HAP-1 (cell line): ENCODE results near the gene PRODH.
A peak's percentile ranks its signal among the peaks of the same experiment; 100 is the strongest.
"Not testable (repeated sequence)": the region's sequence is repeated elsewhere in the genome, so short reads cannot be mapped to it uniquely, and the experiment has no call there.

Experiments used
- DNase-seq, 2 experiments: peaks; one replicate each; pipeline ENCODE4 v3.0.0-alpha.2; 2016 to 2020; ENCODE audit warnings: low spot score in 2 of 2
- H3K27me3 ChIP-seq: fragments of 250-450 bp; sonication (Bioruptor Pico); 2 replicates; pipeline ENCODE4 v1.5.1; 2020; ENCODE audit warnings: low read depth, mild to moderate bottlenecking, moderate library complexity
- H3K36me3 ChIP-seq: fragments of 250-450 bp; sonication (Bioruptor Pico); replicated peaks from 2 replicates; pipeline ENCODE4 v1.5.1; 2020; ENCODE audit warnings: mild to moderate bottlenecking
- H3K4me1 ChIP-seq: fragments of 250-450 bp; sonication (Bioruptor Pico); 2 replicates; pipeline ENCODE4 v1.5.1; 2020; ENCODE audit warnings: mild to moderate bottlenecking
- H3K4me3 ChIP-seq: fragments of 250-450 bp; sonication (Bioruptor Pico); 2 replicates; pipeline ENCODE4 v1.5.1; 2020; ENCODE audit warnings: mild to moderate bottlenecking, moderate library complexity
- H3K9me3 ChIP-seq: fragments of 250-450 bp; sonication (Bioruptor Pico); 2 replicates; pipeline ENCODE4 v1.5.1; 2020; ENCODE audit warnings: mild to moderate bottlenecking, moderate library complexity
- in situ Hi-C: fragments of 300-500 bp; cut with MboI; formaldehyde crosslinking; loops from 3 replicates; pipeline ENCODE4 v1.14.3; 2020; ENCODE audit warnings: low sequenced_read_pairs, inconsistent platforms, mixed read lengths

PRODH gene

DNA sequence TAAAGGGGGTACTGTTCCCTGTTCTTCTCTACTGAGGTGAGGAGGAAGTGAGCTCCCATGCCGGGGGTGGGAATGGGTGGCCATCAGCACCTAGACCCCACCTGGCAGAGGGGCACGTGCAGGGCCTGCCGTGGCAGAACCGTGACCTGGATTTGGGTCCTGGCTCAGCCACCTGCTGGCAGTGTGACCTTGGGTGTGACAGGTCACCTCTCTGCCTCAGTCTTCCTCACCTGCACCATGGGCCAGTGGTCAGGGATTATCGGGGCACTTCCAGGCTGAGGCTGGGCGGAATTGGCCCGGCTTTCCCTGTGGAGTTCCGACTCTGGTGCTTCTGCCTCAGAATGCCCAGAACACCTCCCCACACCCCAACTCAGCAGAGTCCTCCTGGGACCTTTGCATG lies 36.5 kb upstream of the PRODH start:
- in situ Hi-C loops = loop anchor here (25.0 kb wide), 1 partner anchor 465 kb away; the partner anchor contains the start of genes C22orf39, HIRA and MRPL40
- H3K4me3 ChIP-seq, H3K27me3 ChIP-seq, H3K36me3 ChIP-seq, H3K4me1 ChIP-seq, H3K9me3 ChIP-seq, DNase-seq: not testable (repeated sequence)

DNA sequence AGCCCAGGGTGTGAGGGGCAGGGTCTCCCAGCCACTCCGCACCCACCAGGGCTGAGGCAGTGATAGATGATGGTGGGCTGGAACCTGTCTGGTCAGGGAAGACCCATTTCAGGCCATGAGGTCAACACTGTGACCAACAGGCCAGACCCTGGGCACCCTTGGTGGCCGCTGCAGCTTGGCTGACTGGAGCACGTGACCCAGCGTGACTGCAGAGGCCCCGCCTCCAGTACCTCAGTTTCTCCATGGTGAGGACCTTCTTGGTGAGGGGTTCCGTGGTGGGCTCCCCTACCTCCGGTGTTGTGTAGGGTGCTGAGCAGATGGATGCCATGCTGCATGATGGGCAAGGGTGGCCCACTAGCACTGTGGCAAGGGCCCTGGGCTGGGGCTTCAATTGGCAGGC lies 35.9 kb upstream of the PRODH start:
- not testable (repeated sequence) for H3K4me3 ChIP-seq, H3K4me1 ChIP-seq, H3K36me3 ChIP-seq, H3K27me3 ChIP-seq, DNase-seq, H3K9me3 ChIP-seq
- in situ Hi-C loops = loop anchor here (25.0 kb wide), 1 partner anchor 465 kb away; the partner anchor contains the start of genes C22orf39, HIRA and MRPL40

DNA sequence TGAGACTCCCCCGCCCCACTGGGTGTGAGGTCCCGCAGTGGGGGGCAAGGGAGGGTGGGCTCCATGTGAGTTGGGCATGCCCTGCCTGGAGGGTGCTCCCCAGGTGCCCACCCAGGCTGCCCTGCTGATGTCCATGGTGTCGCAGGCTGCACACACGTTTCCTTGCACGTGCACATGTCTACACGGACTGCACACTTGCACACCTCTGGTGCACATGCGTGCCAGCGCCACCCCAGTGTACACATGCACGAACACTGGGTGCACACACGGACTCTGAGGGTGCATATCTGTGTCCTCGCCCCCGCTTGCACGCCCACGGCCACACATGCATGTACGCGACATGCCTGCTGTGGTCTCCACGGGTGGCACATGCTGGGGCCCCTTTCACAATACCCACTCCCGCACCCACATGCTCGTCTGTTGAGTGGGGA lies 35.2 kb upstream of the PRODH start:
- no peaks in the 10 kb centered on the region for H3K36me3 ChIP-seq
- in situ Hi-C loops = loop anchor here (25.0 kb wide), 1 partner anchor 466 kb away; the partner anchor contains the start of genes C22orf39, HIRA and MRPL40
- H3K4me3 ChIP-seq = peak overlapping the region; percentile 53
- no peaks in the 10 kb centered on the region for H3K27me3 ChIP-seq
- no peak for DNase-seq
- H3K4me1 ChIP-seq = 0 out of 2 replicates have a peak, but pooled peaks cover 2% of the 10 kb centered on the region
- H3K9me3 ChIP-seq = no peaks in the 10 kb centered on the region

DNA sequence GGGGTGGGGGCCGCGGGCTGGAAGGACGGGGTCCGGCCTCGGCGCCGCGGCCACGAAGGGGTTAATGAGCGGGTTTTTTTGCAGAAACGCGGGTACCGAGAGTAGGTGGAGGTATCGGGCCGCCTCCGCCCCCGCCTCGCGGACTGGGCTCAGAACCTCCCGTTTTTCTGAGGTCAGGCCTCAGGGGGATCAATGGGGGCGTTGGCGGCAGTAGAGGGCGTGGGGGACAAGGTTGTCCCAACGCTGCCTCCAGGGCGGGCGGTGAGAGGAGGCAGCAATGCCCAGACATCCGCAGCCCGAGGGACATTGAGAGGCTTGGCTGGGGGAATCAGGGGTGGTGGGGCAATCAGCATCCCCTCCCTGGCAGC lies 34.8 kb upstream of the PRODH start:
- H3K4me1 ChIP-seq = 0 out of 2 replicates have a peak, but pooled peaks cover 2% of the 10 kb centered on the region
- H3K4me3 ChIP-seq = peak overlapping the region; percentile 53
- no peaks in the 10 kb centered on the region for H3K27me3 ChIP-seq
- H3K9me3 ChIP-seq = no peaks in the 10 kb centered on the region
- in situ Hi-C loops = loop anchor here (25.0 kb wide), 1 partner anchor 466 kb away; the partner anchor contains the start of genes C22orf39, HIRA and MRPL40
- DNase-seq = peak; percentile 5 to 51
- H3K36me3 ChIP-seq = no peaks in the 10 kb centered on the region

- in situ Hi-C loops = loop anchor here (25.0 kb wide), 1 partner anchor 467 kb away; the partner anchor contains the start of genes C22orf39, HIRA and MRPL40
- Histone ChIP-seq H3K9me3 (no peaks in the 10 kb centered on the region), H3K36me3 (no peaks in the 10 kb centered on the region), H3K27me3 (no peaks in the 10 kb centered on the region), H3K4me3 (peak overlapping the region; percentile 53), H3K4me1 (0 out of 2 replicates have a peak, but pooled peaks cover 2% of the 10 kb centered on the region)
- DNase-seq = peak; percentile 63 to 82
These were observed 34.3 kb upstream of the PRODH start for GRCh38 chr22:18970176-18970947.

DNA sequence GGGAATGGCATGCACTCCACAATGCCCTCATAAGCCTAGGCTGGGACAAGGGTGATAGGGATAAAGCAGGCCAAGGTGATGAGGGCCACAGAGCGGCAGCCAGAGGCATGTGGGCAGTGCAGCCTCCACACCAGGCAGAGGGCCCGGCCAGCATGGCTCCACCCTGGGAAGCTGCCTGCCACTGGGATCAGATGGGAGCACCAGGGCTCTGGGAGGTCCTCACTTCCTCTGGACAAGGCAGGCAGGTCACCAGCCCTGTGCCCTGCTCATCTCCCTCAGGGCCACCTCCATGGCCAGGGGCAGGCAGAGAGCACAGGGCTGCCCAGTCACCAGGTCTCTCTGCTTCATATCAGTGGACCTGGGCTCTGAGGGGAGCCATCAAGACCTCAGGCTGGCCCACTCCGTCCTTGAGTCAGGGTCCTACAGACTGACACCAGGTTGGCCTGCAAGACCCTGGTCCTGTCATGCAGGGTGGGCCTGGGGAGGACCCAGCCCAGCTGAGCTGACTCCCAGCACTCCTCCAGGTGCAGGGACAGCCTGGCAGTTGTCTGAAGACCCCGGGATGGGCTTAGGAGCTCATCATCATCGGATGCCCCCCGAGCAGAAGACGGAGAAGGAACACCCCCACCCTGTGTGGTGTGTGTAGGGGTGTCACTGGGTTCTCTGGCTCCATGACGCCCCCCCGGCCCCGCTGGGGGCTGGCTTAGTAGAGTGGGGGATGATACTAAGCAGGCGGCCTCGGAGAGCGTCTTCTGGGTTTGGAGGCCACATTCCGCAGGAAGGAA lies 33.3 kb upstream of the PRODH start:
- not testable (repeated sequence) for H3K4me1 ChIP-seq, H3K9me3 ChIP-seq, H3K36me3 ChIP-seq, DNase-seq, H3K27me3 ChIP-seq
- in situ Hi-C loops = loop anchor here (5.0 to 25.0 kb wide), 3 partner anchors 65 to 1303 kb away; partner anchors contain the start of genes C22orf39, HIRA and MRPL40
- peak overlapping the region; percentile 15; the same call in 1 of the 2 replicates for H3K4me3 ChIP-seq

DNA sequence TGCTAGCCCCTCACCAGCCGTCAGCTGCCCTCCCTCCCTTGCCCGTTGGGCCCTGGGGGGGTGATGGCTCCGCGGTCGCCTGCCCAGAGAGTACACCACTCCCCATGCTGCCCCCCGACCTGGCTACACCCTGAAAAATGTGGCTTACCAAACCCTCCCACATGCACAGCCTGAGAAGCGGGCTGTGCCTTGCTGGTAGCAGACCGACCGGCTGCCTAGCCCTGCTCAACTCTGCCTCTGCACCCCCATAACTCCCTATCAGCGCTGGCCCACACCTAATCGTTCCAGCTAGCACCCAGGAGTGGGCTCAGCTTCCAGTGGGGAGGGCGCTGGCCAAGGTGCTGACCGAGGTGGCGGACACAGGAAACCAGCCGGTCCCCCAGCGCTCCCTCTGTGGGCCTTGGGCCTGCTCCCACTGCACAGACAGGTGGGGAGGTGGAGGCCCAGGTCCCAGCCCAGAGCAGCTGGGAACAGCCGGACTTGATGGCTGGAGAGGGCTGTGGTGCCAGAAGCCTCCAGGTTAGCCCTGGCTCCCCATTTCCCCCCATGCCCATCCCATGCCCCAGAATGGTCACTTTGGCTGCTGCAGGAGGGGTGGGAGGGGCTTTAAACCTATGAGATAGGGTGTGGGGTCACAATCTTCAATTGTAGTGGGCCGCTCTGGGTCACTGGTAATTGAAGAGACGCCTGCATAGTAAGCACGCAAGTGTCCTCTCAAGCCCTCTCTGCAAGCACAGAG lies 32.1 kb upstream of the PRODH start:
- no peaks in the 10 kb centered on the region for H3K27me3 ChIP-seq
- in situ Hi-C loops = loop anchor here (5.0 to 25.0 kb wide), 3 partner anchors 67 to 1304 kb away; partner anchors contain the start of genes C22orf39, HIRA and MRPL40
- H3K36me3 ChIP-seq = no peaks in the 10 kb centered on the region
- no peaks in the 10 kb centered on the region for H3K9me3 ChIP-seq
- 0 out of 2 replicates have a peak, but pooled peaks cover 2% of the 10 kb centered on the region for H3K4me1 ChIP-seq
- peak in 1 of 2 experiments; percentile 76 for DNase-seq
- H3K4me3 ChIP-seq = no peak overlapping the region

GRCh38 chr22:18967391-18968010 lies 31.4 kb upstream of the PRODH start:
- not testable (repeated sequence) for H3K9me3 ChIP-seq, H3K4me3 ChIP-seq, H3K36me3 ChIP-seq, H3K27me3 ChIP-seq, H3K4me1 ChIP-seq, DNase-seq
- in situ Hi-C loops = loop anchor here (5.0 to 25.0 kb wide), 3 partner anchors 67 to 1305 kb away; partner anchors contain the start of genes C22orf39, HIRA and MRPL40

DNA sequence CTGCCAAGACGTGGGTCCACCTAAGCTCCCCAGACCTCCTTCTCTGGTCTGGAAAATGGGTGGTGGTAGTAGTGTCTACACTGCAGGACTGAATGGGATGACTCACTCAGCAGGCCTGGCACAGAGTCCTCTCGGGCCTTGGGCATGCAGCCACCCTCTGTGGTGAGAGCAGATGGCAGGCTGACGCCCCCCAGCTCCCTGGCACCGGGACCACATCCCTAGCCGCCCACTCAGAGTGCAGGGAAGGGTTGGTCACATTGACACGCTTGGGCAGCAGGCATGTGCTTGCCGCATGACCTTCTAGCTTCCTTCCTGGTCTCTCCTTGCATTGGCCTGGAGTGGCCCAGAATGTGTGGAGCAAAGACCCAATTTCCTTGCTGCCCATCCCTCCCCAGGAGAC lies 30.7 kb upstream of the PRODH start:
- no peak for DNase-seq
- in situ Hi-C loops = loop anchor here (5.0 to 25.0 kb wide), 3 partner anchors 68 to 1306 kb away; partner anchors contain the start of genes C22orf39, HIRA and MRPL40
- no peaks in the 10 kb centered on the region for H3K36me3 ChIP-seq

GRCh38 chr22:18965526-18966421 lies 29.7 kb upstream of the PRODH start:
- H3K36me3 ChIP-seq = no peaks in the 10 kb centered on the region
- no peak overlapping the region for H3K4me3 ChIP-seq
- H3K4me1 ChIP-seq = 0 out of 2 replicates have a peak, but pooled peaks cover 2% of the 10 kb centered on the region
- no peak for DNase-seq
- in situ Hi-C loops = loop anchor here (5.0 to 25.0 kb wide), 3 partner anchors 69 to 1307 kb away; partner anchors contain the start of genes C22orf39, HIRA and MRPL40
- no peaks in the 10 kb centered on the region for H3K9me3 ChIP-seq
- H3K27me3 ChIP-seq = no peaks in the 10 kb centered on the region

More for the DNA sequence above, 30.7 kb upstream of the PRODH start:
- Histone ChIP-seq H3K9me3 (no peaks in the 10 kb centered on the region), H3K4me1 (0 out of 2 replicates have a peak, but pooled peaks cover 2% of the 10 kb centered on the region), H3K4me3 (no peak overlapping the region), H3K27me3 (no peaks in the 10 kb centered on the region)

- H3K4me3 ChIP-seq, H3K36me3 ChIP-seq, H3K27me3 ChIP-seq, H3K9me3 ChIP-seq, DNase-seq, H3K4me1 ChIP-seq: not testable (repeated sequence)
- in situ Hi-C loops = loop anchor here (5.0 to 25.0 kb wide), 3 partner anchors 70 to 1308 kb away; partner anchors contain the start of genes C22orf39, HIRA and MRPL40
These were observed 28.6 kb upstream of the PRODH start for GRCh38 chr22:18964501-18965265.
